ENCODE measurements around the gene RAB8A. TPM values are rescaled to one million over a fixed set of nuclear protein-coding genes. Genes with fewer than 3 reads are reported as not detected.

RAB8A gene
- 77.3 and 94.0 TPM in 2 replicates for total RNA-seq

GRCh38 chr19:16111160-16111908, at the start of gene RAB8A:
Gene RAB8A, plus strand, starts transcription at chr19:16111889. Its CDS starts 13 bp downstream, at chr19:16111902.

GRCh38 chr19:16076154-16076957, 35.3 kb upstream of the RAB8A start, which contains the start of gene TPM4:
Gene TPM4, plus strand, starts transcription at chr19:16076495. Its CDS starts 71 bp downstream, at chr19:16076566.

GRCh38 chr19:16143399-16144215, 31.9 kb downstream of the RAB8A start, which contains the start of gene HSH2D:
Gene HSH2D, plus strand, starts transcription at chr19:16143685. Its CDS starts 5,066 bp downstream, at chr19:16148751.

Other genes starting within 250 kb of the RAB8A start
- not detected in 2 replicates for gene CYP4F2, start 213.8 kb upstream of the RAB8A start, total RNA-seq
- not detected in 2 replicates for gene CYP4F11, start 177.4 kb upstream of the RAB8A start, total RNA-seq
- gene OR10H4, start 162.9 kb upstream of the RAB8A start, total RNA-seq, result not detected in 2 replicates
- 1,122 and 1,176 TPM in 2 replicates for gene TPM4, start 35.4 kb upstream of the RAB8A start, total RNA-seq
- gene HSH2D, start 31.8 kb downstream of the RAB8A start, total RNA-seq, result not detected in 2 replicates
- gene CIB3, start 61.6 kb downstream of the RAB8A start, total RNA-seq, result not detected in 2 replicates
- 101 and 104 TPM in 2 replicates for gene FAM32A, start 73.5 kb downstream of the RAB8A start, total RNA-seq
- 59.3 and 79.6 TPM in 2 replicates for gene AP1M1, start 86.0 kb downstream of the RAB8A start, total RNA-seq
- gene KLF2, start 212.9 kb downstream of the RAB8A start, total RNA-seq, result 8.0 and 8.3 TPM in 2 replicates

Data from thoracic aorta endothelial cell (primary cell).